A673 (cell line): ENCODE data around the gene ZNF507. TPM values are rescaled to one million over a fixed set of nuclear protein-coding genes. Genes with fewer than 3 reads are reported as not detected.

Experiments used
- BruUV-seq: library from RNA; stranded (reverse); fragments of 400-500 nt; replicated peaks from 2 replicates; lab custom pipeline; 2021; lab: Mats Ljungman, UMichigan
- CTCF ChIA-PET: fragments of 300-600 bp; sonication (Branson Sonifier 250); formaldehyde crosslinking; loops from one replicate; lab custom pipeline; 2022; ENCODE audit warnings: antibody characterized with exemption; lab: Charles Lee
- POLR2A ChIA-PET: fragments of 300-600 bp; sonication (Branson Sonifier 250); formaldehyde crosslinking; loops from one replicate; lab custom pipeline; 2022; ENCODE audit warnings: antibody characterized with exemption; ENCODE audit not compliant: low non-redundant PET; lab: Charles Lee
- DNase-seq: peaks from one replicate; pipeline ENCODE4 v3.0.0-alpha.2; 2015; ENCODE audit warnings: low spot score
- H3K27ac ChIP-seq: fragments of 200-600 bp; sonication (generic); 2 replicates; pipeline ENCODE4 v1.5.1; 2016; ENCODE audit warnings: mixed run types, low read depth, mild to moderate bottlenecking, mixed read lengths, antibody characterized with exemption, low read length; ENCODE audit not compliant: poor library complexity, severe bottlenecking
- H3K27me3 ChIP-seq: fragments of 200-600 bp; sonication (generic); replicated peaks from 2 replicates; pipeline ENCODE4 v1.6.1; 2017; ENCODE audit warnings: mixed run types, low read depth, mild to moderate bottlenecking, mixed read lengths, antibody characterized with exemption, low read length; ENCODE audit not compliant: insufficient read depth, poor library complexity
- H3K36me3 ChIP-seq: fragments of 200-600 bp; sonication (generic); 2 replicates; pipeline ENCODE4 v1.6.1; 2016; ENCODE audit warnings: mixed run types, mild to moderate bottlenecking, mixed read lengths, antibody characterized with exemption, low read length; ENCODE audit not compliant: insufficient read depth, poor library complexity, severe bottlenecking
- H3K4me1 ChIP-seq: fragments of 200-600 bp; sonication (generic); 2 replicates; pipeline ENCODE4 v1.6.1; 2017; ENCODE audit warnings: mixed run types, mild to moderate bottlenecking, mixed read lengths, antibody characterized with exemption, low read length; ENCODE audit not compliant: insufficient read depth, poor library complexity, severe bottlenecking
- H3K4me3 ChIP-seq: fragments of 200-600 bp; sonication (generic); 2 replicates; pipeline ENCODE4 v1.5.1; 2016; ENCODE audit warnings: low read depth, mixed run types, mild to moderate bottlenecking, mixed read lengths, low read length; ENCODE audit not compliant: poor library complexity, severe bottlenecking
- H3K9me3 ChIP-seq: fragments of 200-600 bp; sonication (generic); 2 replicates; pipeline ENCODE4 v1.6.1; 2016; ENCODE audit warnings: mixed run types, low read depth, mild to moderate bottlenecking, mixed read lengths, antibody characterized with exemption, low read length; ENCODE audit not compliant: poor library complexity, severe bottlenecking
- CTCF ChIP-seq: fragments of 300-800, 200-600 bp; sonication (generic); conservative IDR thresholded peaks from 2 replicates; pipeline ENCODE4 v1.5.1; 2017; ENCODE audit warnings: low read depth, mild to moderate bottlenecking, antibody characterized with exemption, low read length, moderate library complexity, mixed read lengths
- EZH2 ChIP-seq: fragments of 200-600 bp; sonication (generic); IDR thresholded peaks from 2 replicates; pipeline ENCODE4 v1.6.1; 2017; ENCODE audit warnings: borderline replicate concordance, low read depth, mild to moderate bottlenecking, mixed read lengths, antibody characterized with exemption, low read length; ENCODE audit not compliant: poor library complexity, severe bottlenecking
- intact Hi-C: fragments of 100-400 bp; cut with micrococcal nuclease; formaldehyde crosslinking; loops from one replicate; pipeline ENCODE4 v1.10.0; 2022; ENCODE audit not compliant: unreplicated experiment
- total RNA-seq: library from RNA; stranded (reverse); gene quantifications from 2 replicates; pipeline ENCODE4 v1.2.3, GENCODE V29; 2021

The ZNF507 gene
- total RNA-seq, 1 experiment from 2014 or later = 35.0 TPM

GRCh38 chr19:32350987-32351348 is 5.6 kb downstream of the ZNF507 start:
- intact Hi-C loops = no loop called here
- peaks cover 13% of the 10 kb centered on the region for H3K4me1 ChIP-seq
- no peaks in the 10 kb centered on the region for H3K27me3 ChIP-seq
- ChIA-PET POLR2A (interaction anchor here (0.6 kb wide), 1 partner anchor 832 kb away, joined by 12 read pairs; no protein-coding TSS in a partner anchor), CTCF (no interaction called here)
- DNase-seq = no peak
- BruUV-seq = no TSS peak
- no peaks in the 10 kb centered on the region for H3K9me3 ChIP-seq
- no peak overlapping the region for H3K27ac ChIP-seq
- no peak overlapping the region for H3K4me3 ChIP-seq
- peaks cover 63% of the 10 kb centered on the region for H3K36me3 ChIP-seq
- no peak for TF ChIP-seq EZH2

GRCh38 chr19:32352241-32352630 is 6.8 kb downstream of the ZNF507 start:
- Histone ChIP-seq H3K4me3 (no peak overlapping the region), H3K9me3 (no peaks in the 10 kb centered on the region), H3K36me3 (peaks cover 73% of the 10 kb centered on the region), H3K4me1 (peaks cover 12% of the 10 kb centered on the region), H3K27ac (no peak overlapping the region), H3K27me3 (no peaks in the 10 kb centered on the region)
- ChIA-PET CTCF (no interaction called here), POLR2A (no interaction called here)
- no TSS peak for BruUV-seq
- TF ChIP-seq EZH2 (no peak), CTCF (no peak)
- intact Hi-C loops = no loop called here
- DNase-seq = no peak

GRCh38 chr19:32354345-32354744 is 8.9 kb downstream of the ZNF507 start:
- BruUV-seq = no TSS peak
- H3K27ac ChIP-seq = no peak overlapping the region
- ChIA-PET CTCF (no interaction called here), POLR2A (no interaction called here)
- no peak overlapping the region for H3K4me3 ChIP-seq
- DNase-seq = no peak
- H3K4me1 ChIP-seq = peaks cover 9% of the 10 kb centered on the region
- no peaks in the 10 kb centered on the region for H3K9me3 ChIP-seq
- no peaks in the 10 kb centered on the region for H3K27me3 ChIP-seq
- intact Hi-C loops = no loop called here
- TF ChIP-seq CTCF (no peak), EZH2 (no peak)
- H3K36me3 ChIP-seq = peaks cover 76% of the 10 kb centered on the region

GRCh38 chr19:32355309-32355708 is 9.9 kb downstream of the ZNF507 start:
- H3K9me3 ChIP-seq = no peaks in the 10 kb centered on the region
- no peak overlapping the region for H3K4me3 ChIP-seq
- no peaks in the 10 kb centered on the region for H3K27me3 ChIP-seq
- intact Hi-C loops = no loop called here
- TF ChIP-seq CTCF (no peak), EZH2 (no peak)
- BruUV-seq = no TSS peak
- ChIA-PET CTCF (no interaction called here), POLR2A (interaction anchor here (0.7 kb wide), 1 partner anchor 1673 kb away, joined by 4 read pairs; no protein-coding TSS in a partner anchor)
- peaks cover 77% of the 10 kb centered on the region for H3K36me3 ChIP-seq
- no peak for DNase-seq
- H3K27ac ChIP-seq = no peak overlapping the region
- H3K4me1 ChIP-seq = peaks cover 9% of the 10 kb centered on the region
